GM04503 (cell line): ENCODE data around the gene NOP58.
"Not testable (repeated sequence)": the region's sequence is repeated elsewhere in the genome, so short reads cannot be mapped to it uniquely, and the experiment has no call there.

ENCODE experiments used
- DNase-seq: peaks from one replicate; pipeline ENCODE4 v3.0.0-alpha.2; 2012; ENCODE audit warnings: low read depth

The NOP58 gene

GRCh38 chr2:202306034-202306433 lies 40.5 kb downstream of the NOP58 start:
- no peak for DNase-seq

GRCh38 chr2:202307690-202308089 lies 42.1 kb downstream of the NOP58 start:
- no peak for DNase-seq

- DNase-seq = no peak
Measured at GRCh38 chr2:202311823-202312388, 46.3 kb downstream of the NOP58 start.

- DNase-seq = no peak
Measured at GRCh38 chr2:202314116-202314515, 48.6 kb downstream of the NOP58 start.

GRCh38 chr2:202317080-202317857 lies 51.7 kb downstream of the NOP58 start:
- peak; percentile 80 for DNase-seq

- DNase-seq = not testable (repeated sequence)
Measured at GRCh38 chr2:202320362-202320761, 54.8 kb downstream of the NOP58 start.

- DNase-seq = no peak
Measured at GRCh38 chr2:202322435-202322834, 56.9 kb downstream of the NOP58 start.

GRCh38 chr2:202327858-202328257 lies 62.3 kb downstream of the NOP58 start:
- DNase-seq = no peak

- no peak for DNase-seq
Measured at GRCh38 chr2:202335791-202336467, 70.4 kb downstream of the NOP58 start.

- DNase-seq = no peak
Measured at GRCh38 chr2:202337151-202337550, 71.6 kb downstream of the NOP58 start.

GRCh38 chr2:202337706-202338346 lies 72.3 kb downstream of the NOP58 start:
- no peak for DNase-seq

- no peak for DNase-seq
Measured at GRCh38 chr2:202339071-202339870, 73.7 kb downstream of the NOP58 start.

- DNase-seq = no peak
Measured at GRCh38 chr2:202344178-202344577, 78.6 kb downstream of the NOP58 start.

- DNase-seq = no peak
Measured at GRCh38 chr2:202346180-202346579, 80.6 kb downstream of the NOP58 start.
